ENCODE measurements around the gene EMD. TPM values are rescaled to one million over a fixed set of nuclear protein-coding genes. Genes with fewer than 3 reads are reported as not detected.

Gene EMD
- total RNA-seq, 2 experiments from 2014 or later, result 164 to 178 TPM

DNA sequence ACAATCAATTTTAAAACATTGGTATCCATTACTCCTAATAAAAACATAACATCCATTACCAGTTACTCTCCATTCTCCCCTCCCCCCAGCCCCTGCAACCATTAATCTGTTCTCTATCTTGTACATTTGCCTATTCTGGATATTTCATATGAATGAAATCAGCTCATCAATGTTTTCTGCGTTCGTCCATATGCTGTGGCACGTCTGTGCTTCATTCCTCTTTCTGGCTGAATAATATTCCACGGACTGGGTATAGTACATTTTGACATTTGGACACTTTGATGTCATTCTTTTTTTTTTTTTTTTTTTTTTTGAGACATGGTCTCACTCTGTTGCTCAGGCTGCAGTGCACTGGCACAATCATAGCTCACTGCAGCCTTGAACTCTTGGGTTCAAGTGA, 24.8 kb downstream of the EMD start:
- H3K4me3 ChIP-seq (ENCODE audit: low read length), result no peak overlapping the region
- no peak overlapping the region for H3K4me3 Mint-ChIP-seq
- ChIA-PET CTCF (no interaction called here), POLR2A (no interaction called here)
- H3K36me3 Mint-ChIP-seq (ENCODE audit: low read depth), result peaks cover 38% of the 10 kb centered on the region
- H3K4me1 Mint-ChIP-seq (ENCODE audit: low read depth), result peaks cover 18% of the 10 kb centered on the region
- DNase-seq (no peak), ATAC-seq (ENCODE audit: poor library complexity) (no peak)
- intact Hi-C loops (cut with DNase I, micrococcal nuclease), result loop anchor here in 1 of 2 experiments (5.0 kb wide), 1 partner anchor 128 kb away; no protein-coding TSS in a partner anchor
- H3K27me3 ChIP-seq (ENCODE audit: control insufficient read depth in 1 of 2, insufficient read depth in 2 of 2, low read length in 2 of 2), result no peaks in the 10 kb centered on the region
- H3K9me3 Mint-ChIP-seq, result no peaks in the 10 kb centered on the region
- H3K36me3 ChIP-seq (ENCODE audit: insufficient read depth, low read length), result peaks cover 24% of the 10 kb centered on the region
- H3K9me3 ChIP-seq (ENCODE audit: control insufficient read depth in 1 of 2, insufficient read depth in 1 of 2, low read length in 2 of 2), result no peaks in the 10 kb centered on the region
- peaks cover 16% of the 10 kb centered on the region for H3K4me1 ChIP-seq (ENCODE audit: insufficient read depth, low read length)
- peak overlapping the region; percentile 39 for H3K27ac Mint-ChIP-seq
- no peak overlapping the region for H3K27ac ChIP-seq (ENCODE audit: low read depth in 1 of 2, low read length in 2 of 2)
- TF ChIP-seq, protein P1, sequence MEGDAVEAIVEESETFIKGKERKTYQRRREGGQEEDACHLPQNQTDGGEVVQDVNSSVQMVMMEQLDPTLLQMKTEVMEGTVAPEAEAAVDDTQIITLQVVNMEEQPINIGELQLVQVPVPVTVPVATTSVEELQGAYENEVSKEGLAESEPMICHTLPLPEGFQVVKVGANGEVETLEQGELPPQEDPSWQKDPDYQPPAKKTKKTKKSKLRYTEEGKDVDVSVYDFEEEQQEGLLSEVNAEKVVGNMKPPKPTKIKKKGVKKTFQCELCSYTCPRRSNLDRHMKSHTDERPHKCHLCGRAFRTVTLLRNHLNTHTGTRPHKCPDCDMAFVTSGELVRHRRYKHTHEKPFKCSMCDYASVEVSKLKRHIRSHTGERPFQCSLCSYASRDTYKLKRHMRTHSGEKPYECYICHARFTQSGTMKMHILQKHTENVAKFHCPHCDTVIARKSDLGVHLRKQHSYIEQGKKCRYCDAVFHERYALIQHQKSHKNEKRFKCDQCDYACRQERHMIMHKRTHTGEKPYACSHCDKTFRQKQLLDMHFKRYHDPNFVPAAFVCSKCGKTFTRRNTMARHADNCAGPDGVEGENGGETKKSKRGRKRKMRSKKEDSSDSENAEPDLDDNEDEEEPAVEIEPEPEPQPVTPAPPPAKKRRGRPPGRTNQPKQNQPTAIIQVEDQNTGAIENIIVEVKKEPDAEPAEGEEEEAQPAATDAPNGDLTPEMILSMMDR (IDR thresholded peaks at IDR 0.05), result no peak
- no peaks in the 10 kb centered on the region for H3K27me3 Mint-ChIP-seq

DNA sequence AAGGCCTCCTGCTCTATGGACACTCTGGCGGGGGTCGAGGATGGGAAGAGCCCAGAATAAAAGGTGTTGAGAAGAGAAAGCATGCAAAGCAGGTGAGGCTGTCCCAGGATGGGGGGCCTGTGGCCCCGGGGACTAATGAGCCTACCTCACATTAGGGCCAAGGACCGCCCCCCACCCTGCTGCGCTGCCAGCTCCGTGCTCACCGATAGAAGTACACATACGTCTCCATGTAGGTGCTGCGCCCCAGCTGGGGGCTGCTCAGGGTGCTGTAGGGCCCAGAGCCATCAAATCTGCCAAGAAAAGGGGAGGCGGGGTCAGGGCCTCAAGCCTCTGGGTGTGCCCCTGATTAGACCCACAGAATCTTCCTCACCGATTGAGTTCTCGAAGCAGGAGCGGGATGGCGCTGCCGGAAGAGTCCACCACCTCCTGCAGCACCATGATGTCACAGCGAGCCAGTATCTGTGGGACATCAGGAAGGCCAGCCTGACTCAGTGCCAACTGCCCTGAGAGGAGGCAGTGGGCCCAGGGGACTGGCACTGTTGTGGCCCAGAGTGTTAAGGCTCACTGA, 25.6 kb downstream of the EMD start:
- CTCF ChIA-PET, result no interaction called here
- no peaks in the 10 kb centered on the region for H3K27me3 ChIP-seq (ENCODE audit: control insufficient read depth in 1 of 2, insufficient read depth in 2 of 2, low read length in 2 of 2)
- H3K36me3 ChIP-seq (ENCODE audit: insufficient read depth, low read length), result peaks cover 15% of the 10 kb centered on the region
- peaks cover 9% of the 10 kb centered on the region for H3K4me1 Mint-ChIP-seq (ENCODE audit: low read depth)
- no peak overlapping the region for H3K4me3 Mint-ChIP-seq
- POLR2A ChIA-PET, result no interaction called here
- no peaks in the 10 kb centered on the region for H3K9me3 ChIP-seq (ENCODE audit: control insufficient read depth in 1 of 2, insufficient read depth in 1 of 2, low read length in 2 of 2)
- H3K4me3 ChIP-seq (ENCODE audit: low read length), result no peak overlapping the region
- DNase-seq (peak in 1 of 14 experiments; percentile 4), ATAC-seq (ENCODE audit: poor library complexity) (no peak)
- no peak overlapping the region for H3K27ac ChIP-seq (ENCODE audit: low read depth in 1 of 2, low read length in 2 of 2)
- peaks cover 11% of the 10 kb centered on the region for H3K4me1 ChIP-seq (ENCODE audit: insufficient read depth, low read length)
- no peaks in the 10 kb centered on the region for H3K9me3 Mint-ChIP-seq
- H3K36me3 Mint-ChIP-seq (ENCODE audit: low read depth), result peaks cover 30% of the 10 kb centered on the region
- H3K27ac Mint-ChIP-seq, result no peak overlapping the region
- intact Hi-C loops (cut with DNase I, micrococcal nuclease), result loop anchor here in 1 of 2 experiments (5.0 kb wide), 1 partner anchor 128 kb away; no protein-coding TSS in a partner anchor
- H3K27me3 Mint-ChIP-seq, result no peaks in the 10 kb centered on the region
- TF ChIP-seq, protein P1 (IDR thresholded peaks at IDR 0.05), result no peak

DNA sequence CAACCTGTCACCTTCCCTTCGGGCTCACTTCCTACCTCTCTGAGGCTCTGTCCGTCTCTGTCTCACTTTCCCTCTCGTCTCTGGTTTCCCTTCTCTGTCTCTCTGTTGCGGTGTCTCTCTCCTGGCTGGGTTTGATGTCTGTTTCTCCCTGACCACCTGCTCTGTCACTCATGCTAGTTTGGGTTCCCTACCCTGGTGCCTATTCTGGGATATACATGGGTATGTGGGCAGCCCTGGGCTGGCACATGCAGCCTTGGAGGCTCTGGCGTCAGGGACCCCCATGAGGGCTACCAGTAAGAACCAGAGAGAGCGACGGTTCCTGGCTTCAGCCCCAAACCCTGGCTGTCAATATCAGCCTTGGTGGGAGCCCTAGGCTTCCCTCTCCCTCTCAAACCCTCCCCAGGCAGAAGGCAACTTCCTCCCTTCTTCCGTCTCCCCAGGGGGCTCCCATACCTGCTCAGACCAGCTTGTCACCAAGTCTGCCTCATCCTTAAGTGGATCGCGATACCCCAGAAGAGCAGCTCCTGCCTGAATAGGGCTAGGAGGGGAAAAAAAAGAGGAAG, 29.6 kb downstream of the EMD start:
- Histone ChIP-seq H3K9me3 (ENCODE audit: control insufficient read depth in 1 of 2, insufficient read depth in 1 of 2, low read length in 2 of 2) (no peaks in the 10 kb centered on the region), H3K4me1 (ENCODE audit: insufficient read depth, low read length) (peaks cover 21% of the 10 kb centered on the region), H3K27me3 (ENCODE audit: control insufficient read depth in 1 of 2, insufficient read depth in 2 of 2, low read length in 2 of 2) (no peaks in the 10 kb centered on the region), H3K27ac (ENCODE audit: low read depth in 1 of 2, low read length in 2 of 2) (no peak overlapping the region), H3K4me3 (ENCODE audit: low read length) (peak overlapping the region; percentile 37), H3K36me3 (ENCODE audit: insufficient read depth, low read length) (no peaks in the 10 kb centered on the region)
- H3K4me1 Mint-ChIP-seq (ENCODE audit: low read depth), result peaks cover 17% of the 10 kb centered on the region
- peak overlapping the region; percentile 56 for H3K4me3 Mint-ChIP-seq
- DNase-seq, result peak in 1 of 14 experiments; percentile 3
- ChIA-PET POLR2A (interaction anchor here (0.6 to 2.3 kb wide), 3 partner anchors 9 to 29 kb away, joined by 3 to 13 read pairs (median 3); partner anchors contain the start of genes EMD and RPL10), CTCF (no interaction called here)
- H3K9me3 Mint-ChIP-seq, result no peaks in the 10 kb centered on the region
- TF ChIP-seq, protein P1 (IDR thresholded peaks at IDR 0.05), result no peak
- peak overlapping the region; percentile 55 for H3K27ac Mint-ChIP-seq
- no peaks in the 10 kb centered on the region for H3K27me3 Mint-ChIP-seq
- H3K36me3 Mint-ChIP-seq (ENCODE audit: low read depth), result peaks cover 14% of the 10 kb centered on the region
- no peak for ATAC-seq (ENCODE audit: poor library complexity)
- intact Hi-C loops (cut with DNase I, micrococcal nuclease), result no loop called here

Measured in CD4-positive, alpha-beta T cell (primary cell).